Measurements from ENCODE around the gene CD84.
"Not testable (repeated sequence)": the region's sequence is repeated elsewhere in the genome, so short reads cannot be mapped to it uniquely, and the experiment has no call there.

The CD84 gene, protein sequence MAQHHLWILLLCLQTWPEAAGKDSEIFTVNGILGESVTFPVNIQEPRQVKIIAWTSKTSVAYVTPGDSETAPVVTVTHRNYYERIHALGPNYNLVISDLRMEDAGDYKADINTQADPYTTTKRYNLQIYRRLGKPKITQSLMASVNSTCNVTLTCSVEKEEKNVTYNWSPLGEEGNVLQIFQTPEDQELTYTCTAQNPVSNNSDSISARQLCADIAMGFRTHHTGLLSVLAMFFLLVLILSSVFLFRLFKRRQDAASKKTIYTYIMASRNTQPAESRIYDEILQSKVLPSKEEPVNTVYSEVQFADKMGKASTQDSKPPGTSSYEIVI

DNA sequence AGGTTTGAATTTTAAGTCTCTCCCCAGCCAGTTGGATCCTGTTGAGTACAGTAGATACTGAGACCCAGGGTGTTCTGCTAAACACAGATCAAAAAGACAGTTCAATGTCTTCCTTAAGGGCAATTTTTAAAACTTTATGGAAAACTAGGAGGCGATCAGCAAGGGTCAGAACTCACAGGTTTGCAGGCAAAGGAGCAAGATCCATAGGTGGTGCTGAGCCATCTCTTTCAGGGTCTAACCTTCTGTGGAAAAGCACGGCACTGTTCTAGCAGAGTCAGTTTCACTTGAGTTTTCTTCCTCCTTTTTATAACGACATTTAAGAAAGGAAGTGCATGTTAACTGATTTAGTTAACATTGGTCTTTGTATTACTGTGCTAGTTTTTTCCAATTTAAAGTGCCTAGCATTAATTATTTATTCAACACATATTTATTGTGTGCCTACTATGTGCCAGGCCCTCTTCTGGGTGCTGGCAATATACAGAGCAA, at the start of gene CD84:
Gene CD84 (minus strand): TSS at position 281 of the 486 bp plus-strand sequence. CDS start 59 bp downstream, at position 222.
- Histone ChIP-seq H3K4me3 (ENCODE audit: low read depth, low read length) (no peak within 1 kb of the TSS), H3K27me3 (replicated peaks) (no peaks in the 10 kb centered on the region), H3K36me3 (replicated peaks) (no peaks in the 10 kb centered on the region), H3K27ac (no peak within 1 kb of the TSS)
- in situ Hi-C loops (cut with HindIII; ENCODE audit: low pct_ligation_motif_present, low sequenced_read_pairs): no loop called here
- no peak for DNase-seq
- TF ChIP-seq, protein P1, sequence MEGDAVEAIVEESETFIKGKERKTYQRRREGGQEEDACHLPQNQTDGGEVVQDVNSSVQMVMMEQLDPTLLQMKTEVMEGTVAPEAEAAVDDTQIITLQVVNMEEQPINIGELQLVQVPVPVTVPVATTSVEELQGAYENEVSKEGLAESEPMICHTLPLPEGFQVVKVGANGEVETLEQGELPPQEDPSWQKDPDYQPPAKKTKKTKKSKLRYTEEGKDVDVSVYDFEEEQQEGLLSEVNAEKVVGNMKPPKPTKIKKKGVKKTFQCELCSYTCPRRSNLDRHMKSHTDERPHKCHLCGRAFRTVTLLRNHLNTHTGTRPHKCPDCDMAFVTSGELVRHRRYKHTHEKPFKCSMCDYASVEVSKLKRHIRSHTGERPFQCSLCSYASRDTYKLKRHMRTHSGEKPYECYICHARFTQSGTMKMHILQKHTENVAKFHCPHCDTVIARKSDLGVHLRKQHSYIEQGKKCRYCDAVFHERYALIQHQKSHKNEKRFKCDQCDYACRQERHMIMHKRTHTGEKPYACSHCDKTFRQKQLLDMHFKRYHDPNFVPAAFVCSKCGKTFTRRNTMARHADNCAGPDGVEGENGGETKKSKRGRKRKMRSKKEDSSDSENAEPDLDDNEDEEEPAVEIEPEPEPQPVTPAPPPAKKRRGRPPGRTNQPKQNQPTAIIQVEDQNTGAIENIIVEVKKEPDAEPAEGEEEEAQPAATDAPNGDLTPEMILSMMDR (IDR thresholded peaks at IDR 0.05; ENCODE audit: low read depth, low read length, missing control alignments): no peak

DNA sequence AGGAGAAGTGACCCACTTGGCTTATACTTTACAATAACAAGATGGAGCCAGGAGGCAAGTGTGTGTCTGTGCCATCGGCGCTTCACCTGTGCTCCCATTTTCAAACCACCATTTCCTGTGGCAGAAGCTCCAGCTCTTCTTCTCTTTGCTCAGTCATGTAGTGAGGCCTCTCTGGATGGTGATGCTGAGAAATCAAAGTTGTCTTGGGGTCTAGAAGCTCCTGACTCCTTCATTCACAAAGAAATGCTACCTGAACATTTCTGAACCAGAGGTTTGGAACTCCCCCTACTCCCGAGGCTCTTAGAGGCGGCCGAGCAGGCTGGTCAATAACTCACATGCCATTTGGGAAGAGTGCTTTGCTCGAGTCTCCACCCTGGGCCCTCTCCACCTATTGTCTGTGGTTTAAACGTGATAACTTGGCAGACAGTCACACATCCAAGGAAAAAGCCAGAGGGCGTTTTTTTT, 49.5 kb upstream of the CD84 start:
- no peak for DNase-seq
- Histone ChIP-seq H3K27me3 (replicated peaks) (no peaks in the 10 kb centered on the region), H3K36me3 (replicated peaks) (no peaks in the 10 kb centered on the region), H3K4me3 (ENCODE audit: low read depth, low read length) (no peak overlapping the region), H3K27ac (no peak overlapping the region)
- TF ChIP-seq, protein P1 (IDR thresholded peaks at IDR 0.05; ENCODE audit: low read depth, low read length, missing control alignments): no peak
- in situ Hi-C loops (cut with HindIII; ENCODE audit: low pct_ligation_motif_present, low sequenced_read_pairs): no loop called here

DNA sequence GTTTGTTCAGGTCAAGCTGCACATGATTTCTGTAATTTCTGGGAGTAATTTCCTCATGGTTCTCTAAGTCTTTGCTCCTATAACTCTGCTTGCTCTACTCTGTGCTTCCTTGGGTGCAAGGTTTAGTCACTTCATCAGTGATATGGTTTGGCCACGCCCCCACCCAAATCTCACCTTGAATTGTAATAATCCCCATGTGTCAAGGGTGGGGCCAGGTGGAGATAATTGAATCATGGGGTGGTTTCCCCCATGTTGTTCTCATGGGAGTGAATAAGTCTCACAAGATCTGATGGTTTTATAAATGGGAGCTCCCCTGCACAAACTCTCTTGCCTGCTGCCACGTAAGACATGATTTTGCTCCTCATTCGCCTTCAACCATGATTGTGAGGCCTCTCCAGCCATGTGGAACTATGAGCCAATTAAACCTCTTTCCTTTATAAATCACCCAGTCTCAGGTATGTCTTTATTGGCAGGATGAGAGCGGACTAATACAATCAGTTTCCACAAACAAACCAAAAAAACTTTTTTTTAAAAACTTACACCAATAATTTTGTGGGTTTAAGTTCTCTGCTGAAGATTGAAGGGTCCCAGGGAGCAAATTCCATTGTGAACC, 48.5 kb upstream of the CD84 start:
- in situ Hi-C loops (cut with HindIII; ENCODE audit: low pct_ligation_motif_present, low sequenced_read_pairs); H3K27ac ChIP-seq; H3K4me3 ChIP-seq (ENCODE audit: low read depth, low read length); DNase-seq; H3K27me3 ChIP-seq (replicated peaks); H3K36me3 ChIP-seq (replicated peaks): not testable (repeated sequence)

DNA sequence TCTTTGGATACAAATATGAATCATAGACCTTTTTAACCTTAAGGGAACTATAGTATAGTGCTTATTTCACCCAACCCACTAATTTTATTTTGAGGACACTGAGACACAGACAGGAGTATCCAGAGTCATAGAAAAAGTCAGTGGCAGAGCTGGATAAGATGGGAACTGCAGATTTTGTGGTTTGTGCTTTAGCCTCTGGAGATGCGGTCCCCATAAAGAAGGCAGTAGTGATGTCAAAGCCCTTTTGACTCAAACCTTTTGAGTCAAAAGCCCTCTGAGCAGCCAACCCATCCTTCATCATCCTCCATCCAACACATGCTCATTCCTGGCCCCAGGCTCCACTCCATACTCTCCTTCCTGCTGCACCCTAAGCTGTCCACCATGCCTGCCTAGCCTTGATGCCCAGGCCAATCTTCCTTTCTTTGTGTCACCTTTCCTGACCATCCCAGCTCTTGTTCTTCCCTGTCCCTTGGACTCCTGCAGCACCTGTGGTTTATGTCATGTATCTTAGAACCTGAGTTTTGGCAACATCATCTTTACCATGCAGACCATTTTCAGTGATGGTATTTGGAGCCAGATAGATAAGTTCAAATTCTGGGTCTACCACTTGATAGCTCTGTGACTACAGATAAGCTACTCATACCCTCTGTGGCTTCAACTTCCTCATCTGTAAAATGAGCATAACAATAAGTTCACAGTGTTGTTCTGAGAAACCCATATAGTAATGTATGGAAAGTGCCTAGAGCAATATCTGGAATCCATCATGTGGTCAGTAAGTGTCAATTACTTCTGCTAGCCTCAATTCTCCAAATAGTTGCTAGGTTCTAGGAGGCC, 47.4 kb upstream of the CD84 start:
- DNase-seq: no peak
- no peaks in the 10 kb centered on the region for H3K27me3 ChIP-seq (replicated peaks)
- TF ChIP-seq, protein P1 (IDR thresholded peaks at IDR 0.05; ENCODE audit: low read depth, low read length, missing control alignments): no peak
- no peak overlapping the region for H3K27ac ChIP-seq
- in situ Hi-C loops (cut with HindIII; ENCODE audit: low pct_ligation_motif_present, low sequenced_read_pairs): no loop called here
- H3K36me3 ChIP-seq (replicated peaks): no peaks in the 10 kb centered on the region
- no peak overlapping the region for H3K4me3 ChIP-seq (ENCODE audit: low read depth, low read length)

DNA sequence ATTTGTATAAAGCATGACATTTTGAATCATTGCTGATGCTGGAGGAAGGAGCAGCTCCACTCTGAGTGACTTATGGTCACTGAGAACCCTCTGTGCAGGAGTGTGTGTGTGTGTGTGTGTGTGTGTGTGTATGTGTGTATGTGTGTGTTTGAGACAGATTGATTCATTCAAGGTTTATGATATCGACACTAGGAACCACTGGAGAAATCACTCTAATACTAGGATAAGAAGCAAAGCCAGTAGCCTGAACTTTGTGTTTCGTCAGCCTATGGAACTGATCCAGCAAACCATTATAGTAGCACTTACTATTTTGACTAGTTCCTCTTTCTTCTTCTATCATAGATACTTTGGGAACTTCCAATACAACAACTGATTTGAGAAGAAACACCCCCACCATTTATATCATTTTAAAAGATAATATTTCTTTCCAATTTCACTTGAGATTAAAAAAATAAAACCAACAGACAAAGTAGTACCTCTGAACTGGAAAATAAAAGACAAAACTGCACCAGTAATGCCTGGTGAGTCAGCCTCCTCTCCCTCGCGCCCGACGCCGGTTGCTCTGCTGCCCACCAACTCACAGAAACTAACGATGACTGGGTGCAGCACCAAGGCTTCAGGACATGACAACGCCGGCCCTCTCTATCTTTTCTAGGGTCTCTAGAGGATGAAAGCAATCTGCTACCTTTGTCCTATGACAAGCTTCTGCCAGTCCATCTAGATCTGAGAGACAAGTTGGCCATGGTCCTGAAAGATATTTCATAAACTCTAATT, 46.6 kb upstream of the CD84 start:
- Histone ChIP-seq H3K27me3 (replicated peaks) (no peaks in the 10 kb centered on the region), H3K4me3 (ENCODE audit: low read depth, low read length) (no peak overlapping the region), H3K27ac (no peak overlapping the region), H3K36me3 (replicated peaks) (no peaks in the 10 kb centered on the region)
- DNase-seq: no peak
- in situ Hi-C loops (cut with HindIII; ENCODE audit: low pct_ligation_motif_present, low sequenced_read_pairs): no loop called here
- TF ChIP-seq, protein P1 (IDR thresholded peaks at IDR 0.05; ENCODE audit: low read depth, low read length, missing control alignments): no peak

All from brain microvascular endothelial cell (primary cell).